Measurements from ENCODE around the gene OR2K2.

OR2K2 gene, protein sequence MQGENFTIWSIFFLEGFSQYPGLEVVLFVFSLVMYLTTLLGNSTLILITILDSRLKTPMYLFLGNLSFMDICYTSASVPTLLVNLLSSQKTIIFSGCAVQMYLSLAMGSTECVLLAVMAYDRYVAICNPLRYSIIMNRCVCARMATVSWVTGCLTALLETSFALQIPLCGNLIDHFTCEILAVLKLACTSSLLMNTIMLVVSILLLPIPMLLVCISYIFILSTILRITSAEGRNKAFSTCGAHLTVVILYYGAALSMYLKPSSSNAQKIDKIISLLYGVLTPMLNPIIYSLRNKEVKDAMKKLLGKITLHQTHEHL

DNA sequence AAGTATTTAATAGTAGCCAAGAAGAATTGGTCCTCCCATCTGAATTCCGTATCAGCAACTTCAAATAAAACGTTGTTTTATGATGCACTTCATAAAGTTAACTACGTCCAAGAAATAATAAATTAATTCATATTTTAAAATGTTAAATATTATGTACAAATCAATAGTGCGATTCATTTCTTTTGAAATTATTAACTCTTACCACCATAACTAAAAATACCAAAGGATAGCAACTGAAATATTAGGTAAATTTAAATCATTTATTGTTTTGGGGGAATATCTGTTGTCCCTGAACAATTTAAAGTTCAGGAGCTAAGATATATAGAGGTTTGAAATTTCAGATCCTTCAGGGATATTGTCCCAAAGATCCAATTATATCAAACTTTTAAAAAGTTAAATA is at the start of gene OR2K2:
Gene OR2K2 (minus strand): TSS at position 101 of the 400 bp plus-strand sequence. CDS start 1,791 bp downstream, outside the sequence.
- Histone ChIP-seq H3K4me2 (no peak within 1 kb of the TSS), H3K36me3 (ENCODE audit: insufficient read depth) (no peaks in the 10 kb centered on the region), H4K20me1 (ENCODE audit: insufficient read depth) (no peaks in the 10 kb centered on the region), H3K27ac (no peak within 1 kb of the TSS), H3K4me1 (ENCODE audit: low read depth, poor library complexity, severe bottlenecking) (no peaks in the 10 kb centered on the region), H3K4me3 (IDR thresholded peaks at IDR 0.05; ENCODE audit: insufficient read depth, low read depth, low read length) (no peak within 1 kb of the TSS), H3K9ac (no peak within 1 kb of the TSS), H3K79me2 (ENCODE audit: insufficient read depth, low read depth) (no peaks in the 10 kb centered on the region), H3K27me3 (ENCODE audit: insufficient read depth, low read depth) (no peaks in the 10 kb centered on the region), H2AFZ (ENCODE audit: low read depth) (no peak within 1 kb of the TSS)
- TF ChIP-seq, protein P1, sequence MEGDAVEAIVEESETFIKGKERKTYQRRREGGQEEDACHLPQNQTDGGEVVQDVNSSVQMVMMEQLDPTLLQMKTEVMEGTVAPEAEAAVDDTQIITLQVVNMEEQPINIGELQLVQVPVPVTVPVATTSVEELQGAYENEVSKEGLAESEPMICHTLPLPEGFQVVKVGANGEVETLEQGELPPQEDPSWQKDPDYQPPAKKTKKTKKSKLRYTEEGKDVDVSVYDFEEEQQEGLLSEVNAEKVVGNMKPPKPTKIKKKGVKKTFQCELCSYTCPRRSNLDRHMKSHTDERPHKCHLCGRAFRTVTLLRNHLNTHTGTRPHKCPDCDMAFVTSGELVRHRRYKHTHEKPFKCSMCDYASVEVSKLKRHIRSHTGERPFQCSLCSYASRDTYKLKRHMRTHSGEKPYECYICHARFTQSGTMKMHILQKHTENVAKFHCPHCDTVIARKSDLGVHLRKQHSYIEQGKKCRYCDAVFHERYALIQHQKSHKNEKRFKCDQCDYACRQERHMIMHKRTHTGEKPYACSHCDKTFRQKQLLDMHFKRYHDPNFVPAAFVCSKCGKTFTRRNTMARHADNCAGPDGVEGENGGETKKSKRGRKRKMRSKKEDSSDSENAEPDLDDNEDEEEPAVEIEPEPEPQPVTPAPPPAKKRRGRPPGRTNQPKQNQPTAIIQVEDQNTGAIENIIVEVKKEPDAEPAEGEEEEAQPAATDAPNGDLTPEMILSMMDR (conservative IDR thresholded peaks at IDR 0.05; ENCODE audit: low read depth, low read length), result no peak

DNA sequence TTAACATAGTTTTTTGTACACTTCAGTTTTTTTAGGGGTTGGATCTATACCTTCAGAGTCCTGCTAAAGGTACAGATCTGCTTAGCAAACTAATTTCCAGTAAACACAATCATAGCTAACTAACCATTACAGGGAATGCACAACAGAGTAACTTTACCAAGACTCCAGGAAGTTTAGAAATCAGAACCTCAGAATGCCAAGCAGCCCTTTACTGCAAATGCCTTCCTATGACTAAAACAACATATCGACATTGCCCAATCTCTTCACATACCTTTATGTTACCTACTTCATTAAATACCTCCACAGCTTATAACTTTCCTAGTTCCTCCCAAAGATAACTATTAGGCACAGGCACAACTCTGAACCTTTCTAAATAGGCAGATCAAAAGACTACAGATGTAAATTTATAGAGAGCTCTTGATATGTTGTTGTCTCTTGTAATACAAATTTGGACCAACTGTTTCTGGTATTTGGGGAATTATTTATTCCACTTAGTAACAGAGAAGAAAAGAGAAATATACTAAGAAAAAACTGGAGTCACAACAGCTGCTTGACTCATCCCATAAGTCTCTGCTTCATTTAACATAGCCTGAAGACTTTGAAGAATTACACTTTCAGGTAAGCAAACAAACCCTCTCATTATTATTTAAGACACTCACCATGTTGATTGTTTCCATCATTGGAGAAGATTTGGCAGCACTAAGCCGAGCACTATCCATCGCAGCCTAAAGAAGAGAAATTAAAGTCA is 46.0 kb upstream of the OR2K2 start:
- H3K9ac ChIP-seq, result no peak overlapping the region
- H3K79me2 ChIP-seq (ENCODE audit: insufficient read depth, low read depth), result no peaks in the 10 kb centered on the region
- H3K27ac ChIP-seq, result no peak overlapping the region
- H3K4me3 ChIP-seq (IDR thresholded peaks at IDR 0.05; ENCODE audit: insufficient read depth, low read depth, low read length), result no peak overlapping the region
- H2AFZ ChIP-seq (ENCODE audit: low read depth), result no peak overlapping the region
- no peaks in the 10 kb centered on the region for H3K27me3 ChIP-seq (ENCODE audit: insufficient read depth, low read depth)
- peaks cover 10% of the 10 kb centered on the region; the same call in 1 of the 2 replicates for H3K36me3 ChIP-seq (ENCODE audit: insufficient read depth)
- H3K4me2 ChIP-seq, result no peak overlapping the region
- TF ChIP-seq, protein P1 (conservative IDR thresholded peaks at IDR 0.05; ENCODE audit: low read depth, low read length), result no peak
- H3K4me1 ChIP-seq (ENCODE audit: low read depth, poor library complexity, severe bottlenecking), result no peaks in the 10 kb centered on the region
- H4K20me1 ChIP-seq (ENCODE audit: insufficient read depth), result no peaks in the 10 kb centered on the region

DNA sequence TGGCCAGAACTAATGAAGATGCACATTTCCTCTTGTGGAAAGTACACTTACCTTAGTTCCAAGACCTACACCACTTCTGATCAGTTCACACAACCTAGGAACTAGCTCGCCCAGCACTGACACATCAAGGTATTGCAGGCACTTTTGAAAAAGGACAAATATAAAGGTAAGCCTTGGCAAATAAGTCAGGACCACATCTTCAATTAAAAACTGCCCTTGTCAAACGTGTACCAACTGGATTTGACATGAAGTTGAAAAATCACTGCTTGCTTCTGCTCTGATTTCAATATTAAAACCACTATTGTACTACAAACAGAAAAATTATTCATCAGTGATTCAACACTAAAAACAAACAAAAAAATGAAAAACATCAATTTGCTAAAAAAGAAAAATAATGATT is 45.0 kb upstream of the OR2K2 start:
- Histone ChIP-seq H3K4me2 (no peak overlapping the region), H3K36me3 (ENCODE audit: insufficient read depth) (peaks cover 17% of the 10 kb centered on the region; the same call in 1 of the 2 replicates)

DNA sequence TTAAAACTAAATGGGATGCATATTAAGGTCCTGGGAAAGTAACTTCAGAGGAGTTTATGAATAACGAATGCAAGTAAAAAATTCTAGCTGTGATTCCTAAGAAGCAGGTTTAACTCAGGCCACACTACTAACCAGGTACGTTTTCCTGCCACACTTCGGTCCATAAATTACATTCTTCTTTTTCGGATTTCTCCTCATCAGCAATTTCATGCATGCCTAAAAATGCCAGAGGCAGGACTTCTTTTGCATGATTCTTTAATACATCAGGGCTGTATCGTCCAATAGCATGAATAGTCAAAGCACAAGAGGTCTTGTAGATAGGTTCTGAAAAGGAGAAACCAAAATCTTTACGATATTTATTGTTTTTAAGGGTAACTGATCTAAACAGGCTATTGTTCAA is 42.3 kb upstream of the OR2K2 start:
- H3K36me3 ChIP-seq (ENCODE audit: insufficient read depth), result peaks cover 17% of the 10 kb centered on the region; the same call in 1 of the 2 replicates
- no peaks in the 10 kb centered on the region for H3K4me1 ChIP-seq (ENCODE audit: low read depth, poor library complexity, severe bottlenecking)
- H3K9ac ChIP-seq, result no peak overlapping the region

More for the DNA sequence above, 45.0 kb upstream of the OR2K2 start:
- Histone ChIP-seq H3K79me2 (ENCODE audit: insufficient read depth, low read depth) (no peaks in the 10 kb centered on the region), H3K9ac (no peak overlapping the region), H3K4me3 (IDR thresholded peaks at IDR 0.05; ENCODE audit: insufficient read depth, low read depth, low read length) (no peak overlapping the region), H3K4me1 (ENCODE audit: low read depth, poor library complexity, severe bottlenecking) (no peaks in the 10 kb centered on the region), H3K27me3 (ENCODE audit: insufficient read depth, low read depth) (no peaks in the 10 kb centered on the region), H4K20me1 (ENCODE audit: insufficient read depth) (no peaks in the 10 kb centered on the region), H3K27ac (no peak overlapping the region), H2AFZ (ENCODE audit: low read depth) (no peak overlapping the region)
- TF ChIP-seq, protein P1 (conservative IDR thresholded peaks at IDR 0.05; ENCODE audit: low read depth, low read length), result no peak

More for the DNA sequence above, 42.3 kb upstream of the OR2K2 start:
- H3K4me3 ChIP-seq (IDR thresholded peaks at IDR 0.05; ENCODE audit: insufficient read depth, low read depth, low read length), result no peak overlapping the region
- no peak overlapping the region for H3K27ac ChIP-seq
- H3K27me3 ChIP-seq (ENCODE audit: insufficient read depth, low read depth), result no peaks in the 10 kb centered on the region
- no peaks in the 10 kb centered on the region for H4K20me1 ChIP-seq (ENCODE audit: insufficient read depth)
- H3K79me2 ChIP-seq (ENCODE audit: insufficient read depth, low read depth), result no peaks in the 10 kb centered on the region
- no peak overlapping the region for H3K4me2 ChIP-seq
- TF ChIP-seq, protein P1 (conservative IDR thresholded peaks at IDR 0.05; ENCODE audit: low read depth, low read length), result no peak
- H2AFZ ChIP-seq (ENCODE audit: low read depth), result no peak overlapping the region

Data from KMS-11 (cell line).